SKM-1 (cell line): ENCODE measurements around the gene SERINC3.

Experiments used
- DNase-seq: peaks from one replicate; lab custom pipeline; 2025; ENCODE audit not compliant: unreplicated experiment; lab: John Stamatoyannopoulos, UW

SERINC3 gene

GRCh38 chr20:44467289-44467883, 54.5 kb downstream of the SERINC3 start:
- DNase-seq = no peak

GRCh38 chr20:44465001-44465560, 56.8 kb downstream of the SERINC3 start:
- DNase-seq = no peak

- no peak for DNase-seq
Measured at GRCh38 chr20:44464514-44464913, 57.4 kb downstream of the SERINC3 start.

- no peak for DNase-seq
Measured at GRCh38 chr20:44463466-44463865, 58.4 kb downstream of the SERINC3 start.

- DNase-seq = no peak
Measured at GRCh38 chr20:44461803-44462174, 60.1 kb downstream of the SERINC3 start.

- DNase-seq = no peak
Measured at GRCh38 chr20:44461142-44461802, 60.6 kb downstream of the SERINC3 start.

GRCh38 chr20:44460795-44461141, 61.1 kb downstream of the SERINC3 start:
- DNase-seq = peak; percentile 50

GRCh38 chr20:44459271-44459670, 62.6 kb downstream of the SERINC3 start:
- no peak for DNase-seq

GRCh38 chr20:44457016-44457415, 64.9 kb downstream of the SERINC3 start:
- no peak for DNase-seq

GRCh38 chr20:44456611-44457010, 65.3 kb downstream of the SERINC3 start:
- DNase-seq = no peak

- no peak for DNase-seq
Measured at GRCh38 chr20:44455126-44455525, 66.7 kb downstream of the SERINC3 start.

GRCh38 chr20:44454306-44454963, 67.4 kb downstream of the SERINC3 start:
- DNase-seq = no peak

- no peak for DNase-seq
Measured at GRCh38 chr20:44450903-44451450, 70.9 kb downstream of the SERINC3 start.

GRCh38 chr20:44450281-44450889, 71.5 kb downstream of the SERINC3 start:
- no peak for DNase-seq

- no peak for DNase-seq
Measured at GRCh38 chr20:44449864-44450263, 72.0 kb downstream of the SERINC3 start.

GRCh38 chr20:44448753-44449546, 72.9 kb downstream of the SERINC3 start:
- no peak for DNase-seq

- no peak for DNase-seq
Measured at GRCh38 chr20:44447827-44448419, 73.9 kb downstream of the SERINC3 start.
